Stimulated activated CD8-positive, alpha-beta memory T cell treated with anti-CD3 and anti-CD28 coated beads, Interleukin-4, amount 100 ng/mL, for 48 hours (primary cell): ENCODE results near the gene AFMID.
"Not testable (repeated sequence)": the region's sequence is repeated elsewhere in the genome, so short reads cannot be mapped to it uniquely, and the experiment has no call there.

Source experiments
- DNase-seq: peaks from one replicate; pipeline ENCODE4 v3.0.0-alpha.2; 2020

AFMID gene

GRCh38 chr17:78224231-78225087, 37.3 kb downstream of the AFMID start:
- no peak for DNase-seq

GRCh38 chr17:78225088-78225865, 38.1 kb downstream of the AFMID start:
- no peak for DNase-seq

- no peak for DNase-seq
These were observed 39.0 kb downstream of the AFMID start for GRCh38 chr17:78226055-78226758.

GRCh38 chr17:78226759-78227454, 39.7 kb downstream of the AFMID start:
- no peak for DNase-seq

GRCh38 chr17:78227455-78227916, 40.3 kb downstream of the AFMID start:
- DNase-seq = no peak

GRCh38 chr17:78228176-78228575, 41.0 kb downstream of the AFMID start:
- no peak for DNase-seq

GRCh38 chr17:78230252-78230962, 43.2 kb downstream of the AFMID start:
- no peak for DNase-seq

GRCh38 chr17:78230996-78231935, 44.1 kb downstream of the AFMID start, which contains the start of gene TMEM235:
TSS of gene TMEM235 (plus strand) at chr17:78231631. CDS start at chr17:78232024, 393 bp downstream.
- no peak for DNase-seq

- no peak for DNase-seq
These were observed 45.1 kb downstream of the AFMID start for GRCh38 chr17:78231991-78232858.

- DNase-seq = no peak
These were observed 45.7 kb downstream of the AFMID start for GRCh38 chr17:78232859-78233173.

- no peak for DNase-seq
These were observed 46.5 kb downstream of the AFMID start for GRCh38 chr17:78233678-78234077.

GRCh38 chr17:78234261-78234865, 47.2 kb downstream of the AFMID start:
- DNase-seq = no peak

GRCh38 chr17:78235022-78235421, 47.9 kb downstream of the AFMID start:
- not testable (repeated sequence) for DNase-seq

- no peak for DNase-seq
These were observed 48.7 kb downstream of the AFMID start for GRCh38 chr17:78235885-78236284.

GRCh38 chr17:78236362-78237127, 49.4 kb downstream of the AFMID start:
- no peak for DNase-seq

- no peak for DNase-seq
These were observed 50.3 kb downstream of the AFMID start for GRCh38 chr17:78237401-78238012.

- DNase-seq = no peak
These were observed 51.8 kb downstream of the AFMID start for GRCh38 chr17:78238823-78239488.
